ENCODE results near the gene DAPK2.

GRCh38 chr15:63860155-63860554, 186.1 kb downstream of the DAPK2 start:
- TF ChIP-seq CTCF (IDR thresholded peaks at IDR 0.05; ENCODE audit: low read depth, low read length) = no peak
- TF ChIP-seq EZH2phosphoT487 (IDR thresholded peaks at IDR 0.05; ENCODE audit: low read depth) = no peak

Measured in OCI-LY3 (cell line).